Gastroesophageal sphincter (tissue), 3 donors: ENCODE measurements around the gene IRF6.

Experiments used
- CTCF ChIP-seq, 4 experiments: fragments of 200-600 bp in 2 of 4; fragments of 450-650 bp in 2 of 4; sonication (generic) in 1 of 4; IDR thresholded peaks; one replicate each; pipeline ENCODE4 v1.5.1; 2017 to 2019; ENCODE audit warnings: antibody characterized with exemption in 4 of 4, mild to moderate bottlenecking in 2 of 4, moderate library complexity in 2 of 4
- POLR2A ChIP-seq, 2 donors: fragments of 450-650 bp; IDR thresholded peaks; one replicate each; pipeline ENCODE4 v1.6.1; 2017; ENCODE audit warnings: antibody characterized with exemption in 2 of 2, mild to moderate bottlenecking in 2 of 2, moderate library complexity in 1 of 2
- POLR2AphosphoS5 ChIP-seq: sonication (generic); formaldehyde crosslinking; IDR thresholded peaks from one replicate; pipeline ENCODE4 v1.6.1; 2017; ENCODE audit warnings: antibody characterized with exemption

DNA sequence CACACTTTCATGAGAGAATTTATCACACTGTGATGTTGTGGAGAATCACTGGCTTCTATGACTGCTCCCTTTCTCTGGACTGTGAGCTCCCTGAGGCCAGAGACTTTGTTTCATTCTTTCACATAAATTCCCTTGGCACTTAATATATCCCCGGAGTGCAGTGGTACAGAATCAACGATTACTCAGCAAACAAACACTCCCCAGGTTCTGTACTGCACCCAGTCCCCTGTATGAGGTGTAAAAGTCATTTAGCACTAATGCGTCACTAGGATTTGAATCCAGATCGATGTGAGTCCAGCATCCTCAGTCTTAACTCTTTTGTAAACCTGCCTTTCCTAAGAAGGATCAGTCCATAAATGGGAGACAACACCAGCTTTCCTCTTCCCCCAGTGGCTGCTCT lies 15.0 kb upstream of the IRF6 start:
- TF ChIP-seq CTCF (IDR thresholded peaks at IDR 0.05) (no peak), POLR2A (IDR thresholded peaks at IDR 0.05) (no peak), POLR2AphosphoS5 (no peak)
